ENCODE measurements around the gene CLEC5A.

DNA sequence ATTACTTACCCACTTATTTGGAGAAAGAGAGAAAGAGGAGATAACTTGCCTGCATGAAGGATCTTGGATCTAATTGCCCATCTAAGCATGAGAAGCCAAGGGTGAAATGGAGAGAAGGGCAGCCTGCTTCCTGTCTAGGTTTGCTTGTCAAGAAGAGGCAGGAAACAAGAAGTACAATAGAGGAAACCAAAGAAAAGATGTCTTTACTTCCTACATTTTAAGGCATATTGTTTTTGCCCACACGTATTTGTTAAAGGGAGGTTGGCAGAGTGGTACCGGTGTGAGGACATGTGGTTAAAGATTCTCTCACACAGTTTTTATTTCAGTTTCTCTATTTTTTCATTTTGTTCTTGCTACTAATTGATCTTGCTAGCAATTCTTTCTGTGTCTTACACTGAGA lies 32.8 kb upstream of the CLEC5A start:
- TF ChIP-seq, protein P1, sequence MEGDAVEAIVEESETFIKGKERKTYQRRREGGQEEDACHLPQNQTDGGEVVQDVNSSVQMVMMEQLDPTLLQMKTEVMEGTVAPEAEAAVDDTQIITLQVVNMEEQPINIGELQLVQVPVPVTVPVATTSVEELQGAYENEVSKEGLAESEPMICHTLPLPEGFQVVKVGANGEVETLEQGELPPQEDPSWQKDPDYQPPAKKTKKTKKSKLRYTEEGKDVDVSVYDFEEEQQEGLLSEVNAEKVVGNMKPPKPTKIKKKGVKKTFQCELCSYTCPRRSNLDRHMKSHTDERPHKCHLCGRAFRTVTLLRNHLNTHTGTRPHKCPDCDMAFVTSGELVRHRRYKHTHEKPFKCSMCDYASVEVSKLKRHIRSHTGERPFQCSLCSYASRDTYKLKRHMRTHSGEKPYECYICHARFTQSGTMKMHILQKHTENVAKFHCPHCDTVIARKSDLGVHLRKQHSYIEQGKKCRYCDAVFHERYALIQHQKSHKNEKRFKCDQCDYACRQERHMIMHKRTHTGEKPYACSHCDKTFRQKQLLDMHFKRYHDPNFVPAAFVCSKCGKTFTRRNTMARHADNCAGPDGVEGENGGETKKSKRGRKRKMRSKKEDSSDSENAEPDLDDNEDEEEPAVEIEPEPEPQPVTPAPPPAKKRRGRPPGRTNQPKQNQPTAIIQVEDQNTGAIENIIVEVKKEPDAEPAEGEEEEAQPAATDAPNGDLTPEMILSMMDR (IDR thresholded peaks at IDR 0.05; ENCODE audit: low read depth, low read length), result no peak
- TF ChIP-seq MYC (IDR thresholded peaks at IDR 0.05; ENCODE audit: low read depth, low read length), result no peak

All from NB4 (cell line).